SK-N-SH treated with all-trans-retinoic acid at 6 μM for 48 hours (cell line): ENCODE results near the gene LRRC55.

Source experiments
- CSRNP3 ChIP-seq: fragments of 250-450 bp; sonication (Bioruptor Pico); IDR thresholded peaks from 2 replicates; pipeline ENCODE4 v1.5.1; 2021; ENCODE audit warnings: mild to moderate bottlenecking, moderate library complexity
- OSR1 ChIP-seq: fragments of 250-450 bp; sonication (Bioruptor Pico); IDR thresholded peaks from 2 replicates; pipeline ENCODE4 v1.8.0; 2022; ENCODE audit warnings: moderate library complexity, mild to moderate bottlenecking, inconsistent platforms
- PATZ1 ChIP-seq: fragments of 250-450 bp; sonication (Bioruptor Pico); IDR thresholded peaks from 2 replicates; pipeline ENCODE4 v1.8.0; 2020; ENCODE audit warnings: mild to moderate bottlenecking, moderate library complexity, borderline replicate concordance
- RARB ChIP-seq: fragments of 250-450 bp; sonication (Bioruptor Pico); IDR thresholded peaks from 2 replicates; pipeline ENCODE4 v1.8.0; 2021; ENCODE audit warnings: mild to moderate bottlenecking, moderate library complexity
- ZC3H10 ChIP-seq: fragments of 250-450 bp; sonication (Bioruptor Pico); IDR thresholded peaks from 2 replicates; pipeline ENCODE4 v1.5.1; 2021; ENCODE audit warnings: mild to moderate bottlenecking, moderate library complexity
- ZNF8 ChIP-seq: fragments of 450-650 bp; formaldehyde crosslinking; IDR thresholded peaks from 2 replicates; pipeline ENCODE4 v1.5.0; 2020; ENCODE audit warnings: mild to moderate bottlenecking, moderate library complexity

DNA sequence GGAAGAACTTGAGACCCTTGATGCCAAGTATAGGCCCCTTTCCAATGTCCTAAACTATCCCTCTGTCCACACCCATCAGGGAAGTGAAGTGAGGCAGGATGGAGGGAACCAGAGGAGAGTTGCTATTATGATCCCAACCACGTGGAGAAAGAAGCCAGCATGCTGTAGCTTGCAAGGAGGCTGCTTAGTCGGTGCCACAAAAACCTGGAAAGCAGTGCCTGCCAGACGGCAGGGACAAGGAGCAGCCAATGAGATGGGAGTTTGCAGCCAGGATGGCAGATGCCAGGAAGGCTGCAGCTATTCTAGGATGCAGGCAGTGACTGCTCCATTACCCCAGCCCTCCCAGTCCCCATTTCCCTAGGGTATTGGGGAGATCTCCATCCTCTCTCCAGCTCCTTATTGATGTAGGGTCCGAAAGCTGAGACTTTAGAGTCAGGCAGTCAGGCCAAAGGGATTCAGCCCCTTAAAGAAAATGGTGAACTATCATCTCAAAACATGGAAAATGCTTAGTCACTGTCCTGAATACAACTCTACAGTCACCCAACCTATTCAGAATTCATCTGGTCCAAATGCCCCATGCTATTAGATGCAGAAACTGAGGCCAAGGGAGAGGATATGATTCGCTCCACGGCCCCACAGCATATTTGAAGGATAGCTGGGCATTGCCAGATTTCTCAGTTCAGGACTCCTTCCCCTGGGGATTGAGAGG lies 18.4 kb upstream of the LRRC55 start:
- TF ChIP-seq ZNF8 (CRISPR knock-in tag) (no peak), CSRNP3 (CRISPR knock-in tag) (no peak), PATZ1 (CRISPR knock-in tag) (no peak), ZC3H10 (no peak), RARB (CRISPR knock-in tag) (no peak), OSR1 (CRISPR knock-in tag) (no peak)
